Measurements from ENCODE around the gene ZNRD2.
"Not testable (repeated sequence)": the region's sequence is repeated elsewhere in the genome, so short reads cannot be mapped to it uniquely, and the experiment has no call there.

Gene ZNRD2

GRCh38 chr11:65569973-65570918, at the start of gene ZNRD2:
Gene ZNRD2, plus strand, starts transcription at chr11:65570477. Its CDS starts 15 bp downstream, at chr11:65570492.
- DNase-seq, result peak; percentile 100

GRCh38 chr11:65521777-65522521, 48.3 kb upstream of the ZNRD2 start:
- not testable (repeated sequence) for DNase-seq

GRCh38 chr11:65522718-65523630, 47.3 kb upstream of the ZNRD2 start:
- DNase-seq, result not testable (repeated sequence)

- DNase-seq, result not testable (repeated sequence)
Measured at GRCh38 chr11:65523631-65523968, 46.7 kb upstream of the ZNRD2 start.

GRCh38 chr11:65524014-65524740, 46.1 kb upstream of the ZNRD2 start:
- DNase-seq, result no peak

- DNase-seq, result peak; percentile 80
Measured at GRCh38 chr11:65524741-65525545, 45.3 kb upstream of the ZNRD2 start, which contains the start of gene SCYL1. Gene SCYL1, plus strand, starts transcription at chr11:65525083. Its CDS starts 71 bp downstream, at chr11:65525154.

- no peak for DNase-seq
Measured at GRCh38 chr11:65525546-65526480, 44.5 kb upstream of the ZNRD2 start.

GRCh38 chr11:65526744-65527143, 43.5 kb upstream of the ZNRD2 start:
- no peak for DNase-seq

GRCh38 chr11:65528819-65529350, 41.4 kb upstream of the ZNRD2 start:
- no peak for DNase-seq

- no peak for DNase-seq
Measured at GRCh38 chr11:65529475-65530156, 40.7 kb upstream of the ZNRD2 start.

GRCh38 chr11:65530157-65530496, 40.1 kb upstream of the ZNRD2 start:
- DNase-seq, result peak; percentile 39

GRCh38 chr11:65532388-65533064, 37.8 kb upstream of the ZNRD2 start:
- DNase-seq, result no peak

GRCh38 chr11:65535102-65535501, 35.2 kb upstream of the ZNRD2 start:
- DNase-seq, result no peak

GRCh38 chr11:65536412-65537295, 33.6 kb upstream of the ZNRD2 start:
- no peak for DNase-seq

- no peak for DNase-seq
Measured at GRCh38 chr11:65537296-65537597, 33.0 kb upstream of the ZNRD2 start.

- no peak for DNase-seq
Measured at GRCh38 chr11:65537620-65538231, 32.6 kb upstream of the ZNRD2 start.

- no peak for DNase-seq
Measured at GRCh38 chr11:65538232-65538914, 31.9 kb upstream of the ZNRD2 start.

Data from RPMI8226 (cell line).